Measurements from ENCODE around the gene EXOSC5. TPM values are rescaled to one million over a fixed set of nuclear protein-coding genes. Genes with fewer than 3 reads are reported as not detected.

The EXOSC5 gene
- total and polyA plus RNA-seq, 2 of the 13 experiments (the other 11 are each of a cell fraction or from before 2014, with no cell fraction given): 24.1 to 26.5 TPM

- POLR2A ChIA-PET: interaction anchor here (0.5 to 2.8 kb wide), 9 partner anchors 15 to 147 kb away, joined by 3 to 15 read pairs (median 6); partner anchors contain the start of genes B3GNT8, B9D2 and DMAC2
- Histone ChIP-seq H3K4me3 (replicated peaks in 1 of 3; ENCODE audit: insufficient read depth in 1 of 3, low read depth in 2 of 3, low read length in 3 of 3) (peak overlapping the region in 2 of 3 experiments; percentile 15 to 35; a peak in 1 of 6 replicates), H3K9ac (ENCODE audit: insufficient read depth, low read depth, low read length) (peak overlapping the region; percentile 59), H4K20me1 (ENCODE audit: insufficient read depth, low read length) (no peaks in the 10 kb centered on the region), H3K27ac (ENCODE audit: extremely low read length, insufficient read depth, low read length) (peak overlapping the region; percentile 74), H3K36me3 (replicated peaks in 1 of 2; ENCODE audit: control insufficient read depth in 1 of 2, insufficient read depth in 2 of 2, low read length in 2 of 2) (peaks cover 2 to 5% of the 10 kb centered on the region in 2 experiments; a peak in 3 of 5 replicates), H3K4me1 (ENCODE audit: insufficient read depth, low read length) (peaks cover 30% of the 10 kb centered on the region), H3K4me2 (ENCODE audit: low read depth, low read length) (peak overlapping the region; percentile 63), H3K79me2 (ENCODE audit: insufficient read depth, low read length) (no peaks in the 10 kb centered on the region), H3K27me3 (ENCODE audit: control insufficient read depth in 1 of 2, insufficient read depth in 2 of 2, low read length in 2 of 2) (no peaks in the 10 kb centered on the region), H3K9me3 (ENCODE audit: low read length) (no peaks in the 10 kb centered on the region), H2AFZ (ENCODE audit: low read length) (no peak overlapping the region)
- DNase-seq (ENCODE audit: low spot score) (peak; percentile 92), FAIRE-seq (peak; percentile 96), ATAC-seq (peak; percentile 97)
- BruUV-seq (replicated peaks): no TSS peak
- intact Hi-C loops (cut with micrococcal nuclease; ENCODE audit: unreplicated experiment): no loop called here
- 3% methylated on average over 4 of the region's 4 CpGs for WGBS (ENCODE audit: low lambda C conversion rate)
- CTCF ChIA-PET (ENCODE audit: low intra/inter-chr PET ratio, low total read pairs): no interaction called here
- in situ Hi-C loops (cut with HindIII; ENCODE audit: extremely low pct_ligation_motif_present, low pct_unique_long_range_greater_than_20kb): no loop called here
- no peak for TF ChIP-seq TBP (CRISPR knock-in tag; IDR thresholded peaks at IDR 0.05)
- TF ChIP-seq ZNF207 (IDR thresholded peaks at IDR 0.05; ENCODE audit: borderline replicate concordance): no peak
- TF ChIP-seq SRSF1 (optimal IDR thresholded peaks at IDR 0.05; ENCODE audit: low read depth, low read length): no peak
- TF ChIP-seq USF2 (IDR thresholded peaks at IDR 0.05; ENCODE audit: low read depth, low read length): 0 out of 2 replicates have a peak, but pooled peaks have one; percentile 4
- no peak; the same call in 1 of the 2 replicates for TF ChIP-seq USF2 (CRISPR knock-in tag; IDR thresholded peaks at IDR 0.05; ENCODE audit: borderline replicate concordance)
- TF ChIP-seq SMC3 (IDR thresholded peaks at IDR 0.05; ENCODE audit: low read length): no peak
- peak; percentile 88 for TF ChIP-seq JUN (CRISPR knock-in tag; IDR thresholded peaks at IDR 0.05)
- no peak for TF ChIP-seq ONECUT2 (CRISPR knock-in tag; IDR thresholded peaks at IDR 0.05)
- no peak for TF ChIP-seq RCOR2 (CRISPR knock-in tag; IDR thresholded peaks at IDR 0.05)
- peak; percentile 33; the same call in 1 of the 2 replicates for TF ChIP-seq BHLHE40 (IDR thresholded peaks at IDR 0.05; ENCODE audit: low read length)
- no peak for TF ChIP-seq ATM (IDR thresholded peaks at IDR 0.05; ENCODE audit: borderline replicate concordance)
- TF ChIP-seq ZFP36L1 (CRISPR knock-in tag; IDR thresholded peaks at IDR 0.05): no peak
- no peak for TF ChIP-seq ZNF556 (CRISPR knock-in tag; IDR thresholded peaks at IDR 0.05; ENCODE audit: borderline replicate concordance)
- TF ChIP-seq IRX3 (CRISPR knock-in tag; IDR thresholded peaks at IDR 0.05; ENCODE audit: borderline replicate concordance, low read depth): no peak
- TF ChIP-seq BCL6 (CRISPR knock-in tag; IDR thresholded peaks at IDR 0.05): 0 out of 2 replicates have a peak, but pooled peaks have one; percentile 8
- TF ChIP-seq RXRA (CRISPR knock-in tag; IDR thresholded peaks at IDR 0.05): no peak
- no peak for TF ChIP-seq MXD4 (CRISPR knock-in tag; IDR thresholded peaks at IDR 0.05)
- no peak for TF ChIP-seq PAWR (CRISPR knock-in tag; IDR thresholded peaks at IDR 0.05; ENCODE audit: borderline replicate concordance)
- TF ChIP-seq ATF2 (CRISPR knock-in tag; IDR thresholded peaks at IDR 0.05): peak; percentile 15; the same call in 1 of the 2 replicates
- 0 out of 2 replicates have a peak, but pooled peaks have one; percentile 34 for TF ChIP-seq ARID5B (CRISPR knock-in tag; IDR thresholded peaks at IDR 0.05)
Observed at GRCh38 chr19:41409288-41409687, 12.1 kb upstream of the EXOSC5 start.
